Calu3 (cell line): ENCODE measurements around the gene SH2D5. TPM values are rescaled to one million over a fixed set of nuclear protein-coding genes. Genes with fewer than 3 reads are reported as not detected.

ENCODE experiments used
- Bru-seq: library from RNA; stranded (reverse); fragments of 400-500 nt; gene quantifications from one replicate; lab custom pipeline; 2021; lab: Mats Ljungman, UMichigan
- BruChase-seq, 2 experiments: library from RNA; stranded (reverse); fragments of 400-500 nt; gene quantifications; one replicate each; lab custom pipeline; 2021; lab: Mats Ljungman, UMichigan
- BruUV-seq: library from RNA; stranded (reverse); fragments of 400-500 nt; replicated peaks from 2 replicates; lab custom pipeline; 2021; lab: Mats Ljungman, UMichigan
- CTCF ChIA-PET: fragments of 300-600 bp; sonication (Branson Sonifier 250); formaldehyde crosslinking; loops from one replicate; lab custom pipeline; 2022; ENCODE audit warnings: antibody characterized with exemption; lab: Charles Lee
- DNase-seq: peaks from one replicate; pipeline ENCODE4 v3.0.0; 2022
- H3K27ac Mint-ChIP-seq: one replicate; pipeline ENCODE4 v1.8.0; 2022; ENCODE audit warnings: mixed read lengths; ENCODE audit not compliant: unreplicated experiment
- H3K27me3 Mint-ChIP-seq: one replicate; pipeline ENCODE4 v1.8.0; 2022; ENCODE audit warnings: mixed read lengths; ENCODE audit not compliant: unreplicated experiment
- H3K36me3 Mint-ChIP-seq: one replicate; pipeline ENCODE4 v1.8.0; 2022; ENCODE audit warnings: mild to moderate bottlenecking, moderate library complexity, mixed read lengths; ENCODE audit not compliant: insufficient read depth, unreplicated experiment
- H3K4me1 Mint-ChIP-seq: one replicate; pipeline ENCODE4 v1.8.0; 2022; ENCODE audit warnings: mild to moderate bottlenecking, low read depth, mixed read lengths; ENCODE audit not compliant: unreplicated experiment
- H3K4me3 Mint-ChIP-seq: one replicate; pipeline ENCODE4 v1.8.0; 2022; ENCODE audit warnings: mild to moderate bottlenecking, low read depth, moderate library complexity, mixed read lengths; ENCODE audit not compliant: unreplicated experiment
- H3K9me3 Mint-ChIP-seq: one replicate; pipeline ENCODE4 v1.8.0; 2022; ENCODE audit warnings: low read depth, mixed read lengths; ENCODE audit not compliant: unreplicated experiment
- CTCF ChIP-seq: fragments of 200-600 bp; IDR thresholded peaks from one replicate; pipeline ENCODE4 v1.8.0; 2022; ENCODE audit warnings: antibody characterized with exemption; ENCODE audit not compliant: unreplicated experiment
- intact Hi-C: fragments of 100-400 bp; cut with micrococcal nuclease; formaldehyde crosslinking; loops from one replicate; pipeline ENCODE4 v1.10.0; 2022; ENCODE audit not compliant: unreplicated experiment
- long read RNA-seq: library from polyadenylated mRNA; stranded (forward); transcript quantifications from one replicate; pipeline ENCODE4 v2.0.0, GENCODE V29; 2022
- total RNA-seq: library from RNA; stranded (reverse); gene quantifications from 2 replicates; pipeline ENCODE4 v1.2.3, GENCODE V29; 2022

The SH2D5 gene
- total RNA-seq = 2.7 and 3.8 TPM in 2 replicates
- Bru-seq, nascent RNA = percentile 32 among the genes with signal in this experiment
- percentile 25 among the genes with signal in this experiment for BruChase-seq, experiment 1, labeled RNA remaining after a 6-hour chase
- BruChase-seq, experiment 2, labeled RNA remaining after a 2-hour chase = percentile 30 among the genes with signal in this experiment
- long read RNA-seq, partial matches to known transcripts = 1 of 4 reads
- long read RNA-seq, other reads (novel, unspliced or antisense) = 3 of 4 reads

GRCh38 chr1:20732588-20733359 lies at the start of gene SH2D5:
Gene SH2D5, minus strand, starts transcription at chr1:20732703. Its CDS starts 4,659 bp downstream, at chr1:20728044.
- H3K27ac Mint-ChIP-seq = peak within 1 kb of the TSS; percentile 81
- intact Hi-C loops = loop anchor here (5.0 kb wide), 1 partner anchor 35 kb away; no protein-coding TSS in a partner anchor
- CTCF ChIA-PET = interaction anchor here (1.0 to 2.4 kb wide), 4 partner anchors 15 to 463 kb away, joined by 3 to 11 read pairs (median 4); partner anchors contain the start of gene KIF17
- peaks cover 6% of the 10 kb centered on the region for H3K4me1 Mint-ChIP-seq
- peak; percentile 71 for DNase-seq
- H3K27me3 Mint-ChIP-seq = peaks cover 27% of the 10 kb centered on the region
- no peak for TF ChIP-seq CTCF
- no peaks in the 10 kb centered on the region for H3K9me3 Mint-ChIP-seq
- peaks cover 21% of the 10 kb centered on the region for H3K36me3 Mint-ChIP-seq
- BruUV-seq = no TSS peak
- H3K4me3 Mint-ChIP-seq = peak within 1 kb of the TSS; percentile 88

- TF ChIP-seq CTCF = no peak
- no peak for DNase-seq
- Mint-ChIP-seq H3K27ac (no peak overlapping the region), H3K4me1 (peaks cover 8% of the 10 kb centered on the region), H3K9me3 (no peaks in the 10 kb centered on the region), H3K4me3 (no peak overlapping the region), H3K36me3 (peaks cover 30% of the 10 kb centered on the region), H3K27me3 (no peaks in the 10 kb centered on the region)
- intact Hi-C loops = no loop called here
- CTCF ChIA-PET = no interaction called here
- BruUV-seq = no TSS peak
These were observed 43.2 kb upstream of the SH2D5 start for GRCh38 chr1:20775700-20776099.

- no peak for TF ChIP-seq CTCF
- DNase-seq = no peak
- peaks cover 26% of the 10 kb centered on the region for H3K36me3 Mint-ChIP-seq
- H3K9me3 Mint-ChIP-seq = no peaks in the 10 kb centered on the region
- H3K4me1 Mint-ChIP-seq = no peaks in the 10 kb centered on the region
- H3K27me3 Mint-ChIP-seq = no peaks in the 10 kb centered on the region
- CTCF ChIA-PET = no interaction called here
- no TSS peak for BruUV-seq
- no peak overlapping the region for H3K4me3 Mint-ChIP-seq
- H3K27ac Mint-ChIP-seq = no peak overlapping the region
- intact Hi-C loops = no loop called here
These were observed 39.3 kb upstream of the SH2D5 start for GRCh38 chr1:20771780-20772179.

- Mint-ChIP-seq H3K4me1 (no peaks in the 10 kb centered on the region), H3K9me3 (no peaks in the 10 kb centered on the region), H3K27me3 (no peaks in the 10 kb centered on the region), H3K36me3 (peaks cover 30% of the 10 kb centered on the region), H3K27ac (no peak overlapping the region), H3K4me3 (no peak overlapping the region)
- BruUV-seq = no TSS peak
- intact Hi-C loops = no loop called here
- CTCF ChIA-PET = no interaction called here
- no peak for DNase-seq
- no peak for TF ChIP-seq CTCF
These were observed 38.0 kb upstream of the SH2D5 start for GRCh38 chr1:20770314-20771087.
